GM21526 (cell line): ENCODE results near the gene SERGEF.

ENCODE experiments used
- ATAC-seq: cut with Tn5 transposase; IDR thresholded peaks from one replicate; pipeline ENCODE4 v1.9.1; 2021; ENCODE audit warnings: moderate library complexity; ENCODE audit not compliant: unreplicated experiment, low FRiP score

The SERGEF gene

GRCh38 chr11:17793642-17794170 is 219.1 kb downstream of the SERGEF start:
- no peak for ATAC-seq

- ATAC-seq = no peak
These were observed 220.7 kb downstream of the SERGEF start for GRCh38 chr11:17792161-17792560.

GRCh38 chr11:17791144-17791543 is 221.7 kb downstream of the SERGEF start:
- no peak for ATAC-seq

- no peak for ATAC-seq
These were observed 222.4 kb downstream of the SERGEF start for GRCh38 chr11:17790453-17790852.

GRCh38 chr11:17788084-17788483 is 224.8 kb downstream of the SERGEF start:
- ATAC-seq = no peak

GRCh38 chr11:17786824-17787525 is 225.9 kb downstream of the SERGEF start:
- ATAC-seq = no peak

- no peak for ATAC-seq
These were observed 229.0 kb downstream of the SERGEF start for GRCh38 chr11:17783878-17784277.

GRCh38 chr11:17782603-17783337 is 230.1 kb downstream of the SERGEF start:
- ATAC-seq = no peak

- no peak for ATAC-seq
These were observed 230.7 kb downstream of the SERGEF start for GRCh38 chr11:17782145-17782544.

GRCh38 chr11:17781626-17782025 is 231.2 kb downstream of the SERGEF start:
- ATAC-seq = no peak

- ATAC-seq = no peak
These were observed 231.6 kb downstream of the SERGEF start for GRCh38 chr11:17781221-17781620.

GRCh38 chr11:17780668-17781067 is 232.2 kb downstream of the SERGEF start:
- ATAC-seq = no peak

GRCh38 chr11:17779861-17780594 is 232.8 kb downstream of the SERGEF start:
- no peak for ATAC-seq

GRCh38 chr11:17778956-17779860 is 233.6 kb downstream of the SERGEF start:
- ATAC-seq = no peak

- ATAC-seq = no peak
These were observed 234.5 kb downstream of the SERGEF start for GRCh38 chr11:17778352-17778751.

- ATAC-seq = no peak
These were observed 235.1 kb downstream of the SERGEF start for GRCh38 chr11:17777738-17778091.

GRCh38 chr11:17777086-17777737 is 235.6 kb downstream of the SERGEF start:
- no peak for ATAC-seq

- no peak for ATAC-seq
These were observed 236.5 kb downstream of the SERGEF start for GRCh38 chr11:17776212-17776875.

GRCh38 chr11:17775507-17776211 is 237.2 kb downstream of the SERGEF start:
- no peak for ATAC-seq
